ENCODE results near the gene SDHC. TPM values are rescaled to one million over a fixed set of nuclear protein-coding genes. Genes with fewer than 3 reads are reported as not detected.

Gene SDHC
- polyA plus RNA-seq, 1 of the 3 experiments (the other 2 are of a cell fraction): 195 TPM

- TF ChIP-seq CTCF (IDR thresholded peaks at IDR 0.05): peak; percentile 47
- peak; percentile 56 for TF ChIP-seq RAD21 (IDR thresholded peaks at IDR 0.05; ENCODE audit: low read length)
- no peak for TF ChIP-seq FOXJ3 (CRISPR knock-in tag; IDR thresholded peaks at IDR 0.05)
- peak; percentile 28 for DNase-seq
- no peaks in the 10 kb centered on the region for H3K4me1 ChIP-seq (ENCODE audit: control insufficient read depth in 1 of 2, insufficient read depth in 2 of 2, low read depth in 1 of 2, low read length in 1 of 2)
- H3K4me3 ChIP-seq (ENCODE audit: low read depth in 2 of 2, low read length in 1 of 2): no peak overlapping the region
- no peaks in the 10 kb centered on the region for H3K79me2 ChIP-seq (ENCODE audit: insufficient read depth)
- no peak overlapping the region for H3K4me2 ChIP-seq
- ChIA-PET CTCF (interaction anchor here (0.6 to 1.8 kb wide), 15 partner anchors 9 to 182 kb away, joined by 3 to 10 read pairs (median 4); partner anchors contain the start of genes APOA2, NDUFS2 and TOMM40L), POLR2A (no interaction called here)
- no peaks in the 10 kb centered on the region for H3K36me3 ChIP-seq (replicated peaks in 1 of 2; ENCODE audit: control insufficient read depth in 1 of 2, insufficient read depth in 2 of 2, low read length in 1 of 2)
- no peaks in the 10 kb centered on the region for H3K9me2 ChIP-seq
- H3K9me3 ChIP-seq: no peaks in the 10 kb centered on the region
- no peaks in the 10 kb centered on the region for H3K27me3 ChIP-seq (ENCODE audit: insufficient read depth)
- no peak overlapping the region for H3K27ac ChIP-seq (ENCODE audit: low read depth in 2 of 2, low read length in 1 of 2)
- H3F3A ChIP-seq (replicated peaks; ENCODE audit: insufficient read depth): peaks cover 4% of the 10 kb centered on the region
- no peak overlapping the region for H3K9ac ChIP-seq
- no peaks in the 10 kb centered on the region for H4K20me1 ChIP-seq (ENCODE audit: insufficient read depth)
- H2AFZ ChIP-seq (ENCODE audit: low read depth): no peak overlapping the region
- WGBS (ENCODE audit: low lambda C conversion rate): 63% methylated on average over 2 of the region's 2 CpGs
These were observed 60.2 kb downstream of the SDHC start for GRCh38 chr1:161374373-161374772.

GRCh38 chr1:161378014-161378413, 63.8 kb downstream of the SDHC start:
- Histone ChIP-seq H3K4me2 (no peak overlapping the region), H4K20me1 (ENCODE audit: insufficient read depth) (no peaks in the 10 kb centered on the region), H3K4me3 (ENCODE audit: low read depth in 2 of 2, low read length in 1 of 2) (no peak overlapping the region), H3K27ac (ENCODE audit: low read depth in 2 of 2, low read length in 1 of 2) (no peak overlapping the region), H3K36me3 (replicated peaks in 1 of 2; ENCODE audit: control insufficient read depth in 1 of 2, insufficient read depth in 2 of 2, low read length in 1 of 2) (no peaks in the 10 kb centered on the region), H3K9ac (no peak overlapping the region), H3K9me3 (no peaks in the 10 kb centered on the region), H3K27me3 (ENCODE audit: insufficient read depth) (no peaks in the 10 kb centered on the region), H3K9me2 (no peaks in the 10 kb centered on the region), H2AFZ (ENCODE audit: low read depth) (no peak overlapping the region), H3K4me1 (ENCODE audit: control insufficient read depth in 1 of 2, insufficient read depth in 2 of 2, low read depth in 1 of 2, low read length in 1 of 2) (no peaks in the 10 kb centered on the region; a peak in 1 of 4 replicates), H3F3A (replicated peaks; ENCODE audit: insufficient read depth) (peaks cover 16% of the 10 kb centered on the region), H3K79me2 (ENCODE audit: insufficient read depth) (no peaks in the 10 kb centered on the region)
- POLR2A ChIA-PET: no interaction called here
- no peak for DNase-seq
- WGBS (ENCODE audit: low lambda C conversion rate): 87% methylated on average over 5 of the region's 5 CpGs
- CTCF ChIA-PET: interaction anchor here (2.1 to 2.7 kb wide), 2 partner anchors 151 to 187 kb away, joined by 6 to 9 read pairs; no protein-coding TSS in a partner anchor
- TF ChIP-seq ELF1 (IDR thresholded peaks at IDR 0.05) (no peak), RXRA (IDR thresholded peaks at IDR 0.05; ENCODE audit: borderline replicate concordance, low read depth) (no peak), EP300 (IDR thresholded peaks at IDR 0.05; ENCODE audit: borderline replicate concordance in 1 of 2, low read depth in 1 of 2, low read length in 1 of 2) (no peak), POLR2AphosphoS5 (IDR thresholded peaks at IDR 0.05; ENCODE audit: low read depth, low read length) (no peak), CTCF (IDR thresholded peaks at IDR 0.05) (no peak), MXI1 (IDR thresholded peaks at IDR 0.05; ENCODE audit: low read depth, low read length) (no peak), RFX5 (IDR thresholded peaks at IDR 0.05; ENCODE audit: low read length) (no peak), MEF2A (IDR thresholded peaks at IDR 0.05; ENCODE audit: borderline replicate concordance, low read depth) (no peak), NRF1 (IDR thresholded peaks at IDR 0.05; ENCODE audit: low read depth, low read length) (no peak), ZBTB33 (IDR thresholded peaks at IDR 0.05; ENCODE audit: borderline replicate concordance, low read depth) (no peak), TAF1 (IDR thresholded peaks at IDR 0.05; ENCODE audit: borderline replicate concordance, low read depth, low read length) (no peak), TEAD4 (IDR thresholded peaks at IDR 0.05; ENCODE audit: borderline replicate concordance, insufficient read depth) (no peak), USF1 (IDR thresholded peaks at IDR 0.05; ENCODE audit: borderline replicate concordance, low read depth) (no peak), MAX (IDR thresholded peaks at IDR 0.05; ENCODE audit: low read depth) (no peak), TCF12 (IDR thresholded peaks at IDR 0.05) (no peak), FOXM1 (IDR thresholded peaks at IDR 0.05; ENCODE audit: low read depth) (no peak), SIN3A (IDR thresholded peaks at IDR 0.05; ENCODE audit: borderline replicate concordance, low read depth, low read length) (no peak), SMC3 (IDR thresholded peaks at IDR 0.05; ENCODE audit: low read depth, low read length) (no peak), USF2 (IDR thresholded peaks at IDR 0.05; ENCODE audit: borderline replicate concordance, low read depth, low read length) (no peak)

All from SK-N-SH (cell line).